Measurements from ENCODE around the gene PTPRD.

- TF ChIP-seq CTCF (IDR thresholded peaks at IDR 0.05): no peak
- TF ChIP-seq POLR2A (IDR thresholded peaks at IDR 0.05): no peak
Observed at GRCh38 chr9:10172476-10172875, 440.3 kb downstream of the PTPRD start.

All from thyroid gland (tissue), 4 donors.